PC-9 (cell line): ENCODE measurements around the gene HES3.

Experiments
- EZH2 ChIP-seq: fragments of 200-600 bp; sonication (generic); IDR thresholded peaks from 2 replicates; pipeline ENCODE4 v1.8.0; 2017; ENCODE audit warnings: antibody characterized with exemption, low read depth
- TF ChIP-seq, protein P1 (sequence below): fragments of 200-600 bp; sonication (generic); conservative IDR thresholded peaks from 2 replicates; pipeline ENCODE4 v1.6.1; 2017; ENCODE audit warnings: mixed run types, antibody characterized with exemption, mild to moderate bottlenecking, moderate library complexity

DNA sequence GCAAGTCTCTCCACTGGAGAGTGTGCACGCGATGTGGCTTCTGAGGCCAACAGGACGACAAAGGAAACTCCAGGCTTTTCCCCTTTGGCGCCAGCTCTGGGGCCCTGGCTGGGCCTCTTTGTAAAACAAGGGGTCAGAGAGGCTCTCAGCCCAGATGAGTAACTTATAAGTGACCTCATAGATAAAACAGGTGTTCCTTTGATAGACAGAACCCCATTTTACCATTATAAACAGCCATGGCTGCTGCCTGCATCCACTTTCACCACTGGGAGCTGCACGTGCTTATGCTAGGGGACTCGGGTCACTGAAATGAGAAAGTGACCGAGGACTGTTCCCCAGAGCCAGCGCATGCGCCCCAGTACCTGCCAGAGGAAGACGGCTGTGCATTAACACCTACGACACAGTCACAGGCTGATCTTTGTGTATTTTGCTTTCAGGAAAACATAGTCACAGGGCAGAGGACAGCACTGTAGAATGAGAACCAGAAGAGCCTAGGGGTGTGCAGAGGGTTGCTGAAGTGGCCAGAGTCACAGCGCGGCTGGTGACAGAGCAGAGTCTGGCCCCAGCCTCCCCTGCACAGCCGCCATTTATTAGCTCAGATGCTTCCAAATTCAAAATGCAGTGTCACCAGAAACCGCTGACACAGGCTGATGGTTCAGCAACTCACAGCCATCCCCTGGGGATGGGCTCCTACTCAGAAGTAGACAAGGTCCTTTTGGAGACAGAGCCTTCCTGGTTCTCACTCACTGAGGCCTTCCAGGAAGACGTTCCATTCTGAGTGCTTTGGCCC is 25.4 kb upstream of the HES3 start:
- TF ChIP-seq, protein P1, sequence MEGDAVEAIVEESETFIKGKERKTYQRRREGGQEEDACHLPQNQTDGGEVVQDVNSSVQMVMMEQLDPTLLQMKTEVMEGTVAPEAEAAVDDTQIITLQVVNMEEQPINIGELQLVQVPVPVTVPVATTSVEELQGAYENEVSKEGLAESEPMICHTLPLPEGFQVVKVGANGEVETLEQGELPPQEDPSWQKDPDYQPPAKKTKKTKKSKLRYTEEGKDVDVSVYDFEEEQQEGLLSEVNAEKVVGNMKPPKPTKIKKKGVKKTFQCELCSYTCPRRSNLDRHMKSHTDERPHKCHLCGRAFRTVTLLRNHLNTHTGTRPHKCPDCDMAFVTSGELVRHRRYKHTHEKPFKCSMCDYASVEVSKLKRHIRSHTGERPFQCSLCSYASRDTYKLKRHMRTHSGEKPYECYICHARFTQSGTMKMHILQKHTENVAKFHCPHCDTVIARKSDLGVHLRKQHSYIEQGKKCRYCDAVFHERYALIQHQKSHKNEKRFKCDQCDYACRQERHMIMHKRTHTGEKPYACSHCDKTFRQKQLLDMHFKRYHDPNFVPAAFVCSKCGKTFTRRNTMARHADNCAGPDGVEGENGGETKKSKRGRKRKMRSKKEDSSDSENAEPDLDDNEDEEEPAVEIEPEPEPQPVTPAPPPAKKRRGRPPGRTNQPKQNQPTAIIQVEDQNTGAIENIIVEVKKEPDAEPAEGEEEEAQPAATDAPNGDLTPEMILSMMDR = no peak
- TF ChIP-seq EZH2 = no peak
